ENCODE measurements around the gene OR10A3.

DNA sequence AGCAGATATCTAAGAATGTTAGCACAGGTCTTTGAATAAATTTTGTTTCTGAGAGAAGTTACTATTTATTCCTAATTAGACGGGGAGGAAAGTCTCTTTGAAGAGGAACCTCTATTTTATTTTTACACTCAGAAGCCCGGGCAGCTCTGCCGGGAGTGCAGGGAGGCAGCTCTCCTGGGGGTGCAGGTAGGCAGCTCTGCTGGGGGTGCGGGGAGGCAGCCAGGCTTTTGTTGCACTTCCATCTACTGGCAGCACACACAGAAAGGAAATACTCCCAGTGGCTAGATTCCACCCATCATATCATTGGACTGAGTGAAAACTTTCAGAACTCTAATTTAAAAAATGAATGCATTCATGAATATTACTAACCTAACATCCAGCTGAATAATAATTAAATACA is 35.0 kb downstream of the OR10A3 start:
- no peak for TF ChIP-seq EZH2phosphoT487 (IDR thresholded peaks at IDR 0.05; ENCODE audit: insufficient read depth, low read depth)
- TF ChIP-seq EZH2 (IDR thresholded peaks at IDR 0.05; ENCODE audit: insufficient read depth, poor library complexity, severe bottlenecking): no peak

Data from GM23248 (cell line).